K562 (cell line): ENCODE data around the gene DZIP1. TPM values are rescaled to one million over a fixed set of nuclear protein-coding genes. Genes with fewer than 3 reads are reported as not detected.

Experiments used
- ATAC-seq: fragments of 200-7000 bp; cut with Tn5 transposase; 3 replicates; pipeline ENCODE4 v1.9.1; 2020; ENCODE audit warnings: moderate library complexity
- BruUV-seq: library from RNA; stranded (reverse); fragments of 400-500 nt; replicated peaks from 2 replicates; lab custom pipeline; 2021; lab: Mats Ljungman, UMichigan
- CTCF ChIA-PET: fragments of 300-600 bp; formaldehyde crosslinking; extraction: SDS; loops from one replicate; lab custom pipeline; 2021; ENCODE audit warnings: low intra/inter-chr PET ratio; lab: Yijun Ruan, JAX
- POLR2A ChIA-PET: fragments of 300-600, 350-650 bp; sonication (Branson Sonifier 250); formaldehyde crosslinking; extraction: SDS; loops from one replicate; lab custom pipeline; 2021; ENCODE audit warnings: antibody characterized with exemption, inconsistent platforms; lab: Yijun Ruan, JAX
- DNase-seq, 4 experiments: peaks; one replicate each; pipeline versions ENCODE4 v3.0.0 to v3.0.0-alpha.2; 2011 to 2018; ENCODE audit warnings: low spot score in 3 of 4, mixed read lengths in 3 of 4; ENCODE audit errors: extremely low read depth in 1 of 4
- FAIRE-seq: peaks from 2 replicates; lab custom pipeline; 2011; peaks lifted over from hg19 to GRCh38; lab: Jason Lieb, UNC
- H2AFZ ChIP-seq: 2 replicates; pipeline ENCODE4 v1.6.0; 2011; ENCODE audit warnings: low read depth, low read length, control low read depth, inconsistent platforms
- H3K27ac ChIP-seq: fragments of 200-600 bp; 3 replicates; pipeline ENCODE4 v1.8.0; 2011; ENCODE audit warnings: low read depth, mild to moderate bottlenecking, control low read depth, inconsistent platforms, low read length, moderate library complexity, mixed read lengths; ENCODE audit errors: extremely low read depth
- H3K27me3 ChIP-seq, 2 experiments: fragments of 300-600 bp in 1 of 2; 2 replicates in 1 of 2; 3 replicates in 1 of 2; pipeline versions ENCODE4 v1.6.0 to v1.8.0; 2011; ENCODE audit warnings: inconsistent platforms in 2 of 2, low read length in 2 of 2, mild to moderate bottlenecking in 1 of 2, mixed read lengths in 1 of 2, moderate library complexity in 1 of 2; ENCODE audit not compliant: control insufficient read depth in 2 of 2, insufficient read depth in 2 of 2
- H3K36me3 ChIP-seq: fragments of 300-600 bp; 3 replicates; pipeline ENCODE4 v1.8.0; 2011; ENCODE audit warnings: mild to moderate bottlenecking, low read length, inconsistent platforms; ENCODE audit not compliant: control insufficient read depth, insufficient read depth
- H3K4me1 ChIP-seq, 2 experiments: fragments of 200-600 bp in 1 of 2; replicated peaks in 1 of 2; 2 replicates in 1 of 2; 3 replicates in 1 of 2; pipeline versions ENCODE4 v1.5.1 to v1.8.0; 2011; ENCODE audit warnings: inconsistent platforms in 2 of 2, low read length in 2 of 2, mild to moderate bottlenecking in 1 of 2, mixed read lengths in 1 of 2, moderate library complexity in 1 of 2; ENCODE audit not compliant: control insufficient read depth in 2 of 2, insufficient read depth in 2 of 2
- H3K4me2 ChIP-seq: 2 replicates; pipeline ENCODE4 v1.6.1; 2011; ENCODE audit warnings: low read length, control low read depth, inconsistent platforms, mixed read lengths; ENCODE audit not compliant: insufficient read depth
- H3K4me3 ChIP-seq: fragments of 200-600 bp; sonication (generic), shearing (Covaris generic); 2 replicates; pipeline ENCODE4 v1.5.1; 2016; ENCODE audit warnings: control low read depth, inconsistent platforms
- H3K79me2 ChIP-seq: fragments of 200-600 bp; 3 replicates; pipeline ENCODE4 v1.8.0; 2011; ENCODE audit warnings: low read length, inconsistent platforms; ENCODE audit not compliant: control insufficient read depth, insufficient read depth
- H3K9ac ChIP-seq, 2 experiments: 2 replicates each; pipeline versions ENCODE4 v1.6.0 to v1.6.1; 2011; ENCODE audit warnings: low read depth in 2 of 2, low read length in 2 of 2, control low read depth in 1 of 2, inconsistent platforms in 1 of 2, mild to moderate bottlenecking in 1 of 2, mixed read lengths in 1 of 2; ENCODE audit not compliant: insufficient read depth in 1 of 2
- H3K9me1 ChIP-seq: one replicate; pipeline ENCODE4 v1.6.0; 2011; ENCODE audit warnings: inconsistent platforms, mild to moderate bottlenecking, low read length, moderate library complexity; ENCODE audit not compliant: control insufficient read depth, insufficient read depth
- H3K9me3 ChIP-seq: replicated peaks from 2 replicates; pipeline ENCODE4 v1.5.1; 2011; ENCODE audit warnings: low read depth, low read length, inconsistent platforms; ENCODE audit not compliant: control insufficient read depth, insufficient read depth
- H4K20me1 ChIP-seq: replicated peaks from 2 replicates; pipeline ENCODE4 v1.6.1; 2011; ENCODE audit warnings: low read length, inconsistent platforms, mixed read lengths; ENCODE audit not compliant: control insufficient read depth, insufficient read depth
- CBX5 ChIP-seq: IDR thresholded peaks from 2 replicates; pipeline ENCODE4 v1.6.1; 2014; ENCODE audit warnings: low read depth, borderline replicate concordance
- DMBX1 ChIP-seq: fragments of 250-450 bp; sonication (Bioruptor Pico); IDR thresholded peaks from 2 replicates; pipeline ENCODE4 v1.8.0; 2022; ENCODE audit warnings: inconsistent platforms, mild to moderate bottlenecking, moderate library complexity, borderline replicate concordance
- HSF4 ChIP-seq: fragments of 250-450 bp; sonication (Bioruptor Pico); IDR thresholded peaks from 2 replicates; pipeline ENCODE4 v2.1.2; 2022; ENCODE audit warnings: mild to moderate bottlenecking, moderate library complexity, borderline replicate concordance
- MTA3 ChIP-seq: fragments of 450-650 bp; formaldehyde crosslinking; IDR thresholded peaks from 2 replicates; pipeline ENCODE4 v1.6.1; 2017; ENCODE audit warnings: mild to moderate bottlenecking, borderline replicate concordance
- MYBL2 ChIP-seq, 2 experiments: fragments of 450-650 bp in 1 of 2; sonication (generic) in 1 of 2; formaldehyde crosslinking in 1 of 2; IDR thresholded peaks; 2 replicates each; pipeline versions ENCODE4 v1.6.1 to v1.8.1; 2017 to 2022; ENCODE audit warnings: borderline replicate concordance in 1 of 2, inconsistent platforms in 1 of 2, low read depth in 1 of 2, mild to moderate bottlenecking in 1 of 2, missing genetic modification reagents in 1 of 2, moderate library complexity in 1 of 2
- POLR2G ChIP-seq: fragments of 200-400 bp; formaldehyde crosslinking; IDR thresholded peaks from 2 replicates; pipeline ENCODE4 v1.6.1; 2017; ENCODE audit warnings: low read depth, mild to moderate bottlenecking, antibody characterized with exemption, low read length, moderate library complexity
- POLR3G ChIP-seq: IDR thresholded peaks from 2 replicates; pipeline ENCODE4 v1.6.1; 2011; ENCODE audit not compliant: insufficient read length, insufficient replicate concordance; ENCODE audit errors: extremely low read depth
- PPARD ChIP-seq: fragments of 250-450 bp; sonication (Bioruptor Pico); IDR thresholded peaks from 2 replicates; pipeline ENCODE4 v1.8.0; 2022; ENCODE audit warnings: inconsistent platforms, mild to moderate bottlenecking, moderate library complexity
- RB1 ChIP-seq: fragments of 450-650 bp; IDR thresholded peaks from 2 replicates; pipeline ENCODE4 v1.6.1; 2017; ENCODE audit warnings: low read depth, mild to moderate bottlenecking
- RBM25 ChIP-seq: fragments of 200-400 bp; formaldehyde crosslinking; IDR thresholded peaks from 2 replicates; pipeline ENCODE4 v1.6.1; 2018; ENCODE audit warnings: low read length, low read depth, moderate library complexity; ENCODE audit not compliant: severe bottlenecking
- TCF7L2 ChIP-seq: fragments of 150-350 bp; IDR thresholded peaks from 2 replicates; pipeline ENCODE4 v1.6.1; 2016; ENCODE audit warnings: low read depth, mild to moderate bottlenecking, low read length, moderate library complexity
- ZFP1 ChIP-seq: fragments of 450-650 bp; formaldehyde crosslinking; IDR thresholded peaks from 2 replicates; pipeline ENCODE4 v1.4.0; 2020; ENCODE audit warnings: mild to moderate bottlenecking, mixed read lengths
- ZNF12 ChIP-seq: sonication (generic); formaldehyde crosslinking; IDR thresholded peaks from 2 replicates; pipeline ENCODE4 v1.4.0; 2020; ENCODE audit warnings: mild to moderate bottlenecking, missing genetic modification reagents
- ZZZ3 ChIP-seq: fragments of 450-650 bp; IDR thresholded peaks from 2 replicates; pipeline ENCODE4 v1.6.1; 2016; ENCODE audit warnings: antibody characterized with exemption, mild to moderate bottlenecking, moderate library complexity
- in situ Hi-C: fragments of 300-500 bp; cut with MboI; formaldehyde crosslinking; loops from 4 replicates; pipeline ENCODE4 v1.15.0; 2018; ENCODE audit warnings: inconsistent platforms, mixed read lengths
- intact Hi-C: fragments of 100-400 bp; cut with micrococcal nuclease; formaldehyde crosslinking; loops from 2 replicates; pipeline ENCODE4 v1.14.2; 2022
- polyA plus RNA-seq, 8 experiments: library from polyadenylated mRNA; depleted of rRNA in 4 of 8; stranded (reverse) in 5 of 8; unstranded in 3 of 8; fragments of >200 nt; fragmentation: Nextera tagmentation in 2 of 8; fragmentation: Illumina TruSeq in 1 of 8; extraction: Ambion mirVana in 2 of 8; extraction: Trizol in 1 of 8; gene quantifications; 2 replicates each; pipeline versions ENCODE4 v1.2.1 to v1.2.3, GENCODE V29; 2011 to 2014; ENCODE audit warnings: inconsistent platforms in 1 of 8, missing spikeins in 1 of 8
- total RNA-seq, 7 experiments: library from RNA; depleted of rRNA in 6 of 7; stranded (reverse); fragments of >200 nt in 6 of 7; fragmentation: Illumina TruSeq in 2 of 7; extraction: Trizol in 2 of 7; gene quantifications; 2 replicates each; pipeline versions ENCODE4 v1.2.1 to v1.2.3, GENCODE V29; 2011 to 2021; ENCODE audit warnings: low replicate concordance in 1 of 7
- TF ChIP-seq, protein P1 (sequence below): fragments of 450-650 bp; IDR thresholded peaks from 2 replicates; pipeline ENCODE4 v1.6.1; 2018; ENCODE audit not compliant: partially characterized antibody

Gene DZIP1
- total and polyA plus RNA-seq, 9 of the 15 experiments (the other 6 are each of a cell fraction or from before 2014, with no cell fraction given), result 0.07 TPM; not detected in 8

- no TSS peak for BruUV-seq
- Histone ChIP-seq H3K9me1 (no peaks in the 10 kb centered on the region), H3K27me3 (peaks cover 0 to 3% of the 10 kb centered on the region in 2 experiments; a peak in 2 of 5 replicates), H3K4me2 (no peak overlapping the region), H3K79me2 (no peaks in the 10 kb centered on the region), H3K4me3 (no peak overlapping the region), H3K4me1 (no peaks in the 10 kb centered on the region), H3K36me3 (no peaks in the 10 kb centered on the region), H3K9ac (no peak overlapping the region), H2AFZ (no peak overlapping the region), H3K27ac (no peak overlapping the region), H3K9me3 (no peaks in the 10 kb centered on the region), H4K20me1 (no peaks in the 10 kb centered on the region)
- ATAC-seq, result no peak
- FAIRE-seq, result no peak
- ChIA-PET CTCF (no interaction called here), POLR2A (no interaction called here)
- no peak for DNase-seq
- in situ Hi-C loops (no loop called here), intact Hi-C loops (loop anchor here (10.0 kb wide), 2 partner anchors 598 to 1338 kb away; no protein-coding TSS in a partner anchor)
- TF ChIP-seq TCF7L2 (no peak), CBX5 (no peak), ZNF12 (CRISPR knock-in tag) (no peak), ZFP1 (CRISPR knock-in tag) (no peak), POLR3G (no peak), ZZZ3 (no peak), MYBL2 (IDR thresholded peaks at IDR 0.05; ENCODE audit: low read depth) (no peak), MYBL2 (CRISPR knock-in tag; IDR thresholded peaks at IDR 0.05; ENCODE audit: borderline replicate concordance) (no peak), RB1 (no peak), HSF4 (CRISPR knock-in tag) (no peak), MTA3 (no peak), POLR2G (no peak), DMBX1 (CRISPR knock-in tag) (no peak), RBM25 (no peak), PPARD (CRISPR knock-in tag) (no peak)
- TF ChIP-seq, protein P1, sequence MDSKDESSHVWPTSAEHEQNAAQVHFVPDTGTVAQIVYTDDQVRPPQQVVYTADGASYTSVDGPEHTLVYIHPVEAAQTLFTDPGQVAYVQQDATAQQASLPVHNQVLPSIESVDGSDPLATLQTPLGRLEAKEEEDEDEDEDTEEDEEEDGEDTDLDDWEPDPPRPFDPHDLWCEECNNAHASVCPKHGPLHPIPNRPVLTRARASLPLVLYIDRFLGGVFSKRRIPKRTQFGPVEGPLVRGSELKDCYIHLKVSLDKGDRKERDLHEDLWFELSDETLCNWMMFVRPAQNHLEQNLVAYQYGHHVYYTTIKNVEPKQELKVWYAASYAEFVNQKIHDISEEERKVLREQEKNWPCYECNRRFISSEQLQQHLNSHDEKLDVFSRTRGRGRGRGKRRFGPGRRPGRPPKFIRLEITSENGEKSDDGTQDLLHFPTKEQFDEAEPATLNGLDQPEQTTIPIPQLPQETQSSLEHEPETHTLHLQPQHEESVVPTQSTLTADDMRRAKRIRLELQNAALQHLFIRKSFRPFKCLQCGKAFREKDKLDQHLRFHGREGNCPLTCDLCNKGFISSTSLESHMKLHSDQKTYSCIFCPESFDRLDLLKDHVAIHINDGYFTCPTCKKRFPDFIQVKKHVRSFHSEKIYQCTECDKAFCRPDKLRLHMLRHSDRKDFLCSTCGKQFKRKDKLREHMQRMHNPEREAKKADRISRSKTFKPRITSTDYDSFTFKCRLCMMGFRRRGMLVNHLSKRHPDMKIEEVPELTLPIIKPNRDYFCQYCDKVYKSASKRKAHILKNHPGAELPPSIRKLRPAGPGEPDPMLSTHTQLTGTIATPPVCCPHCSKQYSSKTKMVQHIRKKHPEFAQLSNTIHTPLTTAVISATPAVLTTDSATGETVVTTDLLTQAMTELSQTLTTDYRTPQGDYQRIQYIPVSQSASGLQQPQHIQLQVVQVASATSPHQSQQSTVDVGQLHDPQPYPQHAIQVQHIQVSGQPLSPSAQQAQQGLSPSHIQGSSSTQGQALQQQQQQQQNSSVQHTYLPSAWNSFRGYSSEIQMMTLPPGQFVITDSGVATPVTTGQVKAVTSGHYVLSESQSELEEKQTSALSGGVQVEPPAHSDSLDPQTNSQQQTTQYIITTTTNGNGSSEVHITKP, result no peak
Measured at GRCh38 chr13:95626768-95627167, 17.7 kb downstream of the DZIP1 start.
